Chondrocyte (in vitro differentiated cells): ENCODE results near the gene CYBC1. TPM values are rescaled to one million over a fixed set of nuclear protein-coding genes. Genes with fewer than 3 reads are reported as not detected.
"Not testable (repeated sequence)": the region's sequence is repeated elsewhere in the genome, so short reads cannot be mapped to it uniquely, and the experiment has no call there.

ENCODE experiments used
- DNase-seq: peaks from one replicate; pipeline ENCODE4 v3.0.0; 2021; ENCODE audit warnings: mixed read lengths, low spot score
- H3K27ac Mint-ChIP-seq: one replicate; pipeline ENCODE4 v1.8.0; 2021; ENCODE audit warnings: mild to moderate bottlenecking, moderate library complexity, mixed read lengths; ENCODE audit not compliant: unreplicated experiment
- H3K27me3 Mint-ChIP-seq: 2 replicates; pipeline ENCODE4 v1.8.0; 2021; ENCODE audit warnings: low read depth, mixed read lengths
- H3K36me3 Mint-ChIP-seq: 2 replicates; pipeline ENCODE4 v1.8.0; 2021; ENCODE audit warnings: low read depth, mixed read lengths
- H3K4me1 Mint-ChIP-seq: 2 replicates; pipeline ENCODE4 v1.8.0; 2021; ENCODE audit warnings: low read depth, mild to moderate bottlenecking, mixed read lengths
- H3K4me3 Mint-ChIP-seq: one replicate; pipeline ENCODE4 v1.8.0; 2021; ENCODE audit warnings: mild to moderate bottlenecking, moderate library complexity, mixed read lengths; ENCODE audit not compliant: unreplicated experiment
- H3K9me3 Mint-ChIP-seq: 2 replicates; pipeline ENCODE4 v1.8.0; 2021; ENCODE audit warnings: low read depth, mixed read lengths
- CTCF ChIP-seq: fragments of 200-600 bp; sonication (generic); IDR thresholded peaks from 2 replicates; pipeline ENCODE4 v1.5.0; 2021; ENCODE audit warnings: antibody characterized with exemption, mild to moderate bottlenecking, moderate library complexity
- total RNA-seq: library from RNA; stranded (reverse); gene quantifications from 3 replicates; pipeline ENCODE4 v1.2.1, GENCODE V29; 2021

CYBC1 gene
- total RNA-seq, 1 donor from 2014 or later, result 53.0 TPM

GRCh38 chr17:82464567-82464929, 14.0 kb upstream of the CYBC1 start:
- peaks cover 39% of the 10 kb centered on the region for H3K36me3 Mint-ChIP-seq
- H3K9me3 Mint-ChIP-seq, result no peaks in the 10 kb centered on the region
- H3K27me3 Mint-ChIP-seq, result no peaks in the 10 kb centered on the region
- TF ChIP-seq CTCF, result no peak
- no peak overlapping the region for H3K27ac Mint-ChIP-seq
- DNase-seq, result no peak
- no peak overlapping the region for H3K4me3 Mint-ChIP-seq
- H3K4me1 Mint-ChIP-seq, result peaks cover under 1% of the 10 kb centered on the region

GRCh38 chr17:82463925-82464566, 13.5 kb upstream of the CYBC1 start:
- Mint-ChIP-seq H3K36me3 (peaks cover 36% of the 10 kb centered on the region), H3K27ac (no peak overlapping the region)

GRCh38 chr17:82463391-82463790, 12.8 kb upstream of the CYBC1 start:
- Mint-ChIP-seq H3K27me3 (no peaks in the 10 kb centered on the region), H3K36me3 (peaks cover 29% of the 10 kb centered on the region), H3K4me1 (peaks cover 7% of the 10 kb centered on the region), H3K9me3 (no peaks in the 10 kb centered on the region), H3K4me3 (no peak overlapping the region), H3K27ac (no peak overlapping the region)
- no peak for DNase-seq
- TF ChIP-seq CTCF, result no peak

More at GRCh38 chr17:82463925-82464566, 13.5 kb upstream of the CYBC1 start:
- no peak for DNase-seq
- H3K4me3 Mint-ChIP-seq, result no peak overlapping the region
- H3K27me3 Mint-ChIP-seq, result no peaks in the 10 kb centered on the region
- no peak for TF ChIP-seq CTCF
- H3K9me3 Mint-ChIP-seq, result no peaks in the 10 kb centered on the region
- peaks cover 5% of the 10 kb centered on the region for H3K4me1 Mint-ChIP-seq

- no peak for DNase-seq
- H3K4me3 Mint-ChIP-seq, result no peak overlapping the region
- H3K9me3 Mint-ChIP-seq, result no peaks in the 10 kb centered on the region
- no peak for TF ChIP-seq CTCF
- peaks cover 28% of the 10 kb centered on the region for H3K36me3 Mint-ChIP-seq
- H3K27ac Mint-ChIP-seq, result peak overlapping the region; percentile 29
- peaks cover 17% of the 10 kb centered on the region for H3K4me1 Mint-ChIP-seq
- no peaks in the 10 kb centered on the region for H3K27me3 Mint-ChIP-seq
These were observed 11.4 kb upstream of the CYBC1 start for GRCh38 chr17:82461827-82462524.

- Mint-ChIP-seq H3K36me3 (peaks cover 21% of the 10 kb centered on the region), H3K4me1 (peaks cover 18% of the 10 kb centered on the region), H3K4me3 (peak overlapping the region; percentile 94)
- H3K27me3 Mint-ChIP-seq, DNase-seq, H3K9me3 Mint-ChIP-seq, H3K27ac Mint-ChIP-seq: not testable (repeated sequence)
These were observed 9.4 kb upstream of the CYBC1 start for GRCh38 chr17:82459936-82460335.
